Caco-2 (cell line): ENCODE data around the gene TSHR. TPM values are rescaled to one million over a fixed set of nuclear protein-coding genes. Genes with fewer than 3 reads are reported as not detected.

Source experiments
- BruUV-seq: library from RNA; stranded (reverse); fragments of 400-500 nt; replicated peaks from 2 replicates; lab custom pipeline; 2021; lab: Mats Ljungman, UMichigan
- CTCF ChIA-PET: fragments of 300-600 bp; sonication (Branson Sonifier 250); formaldehyde crosslinking; loops from one replicate; lab custom pipeline; 2022; ENCODE audit warnings: antibody characterized with exemption; lab: Charles Lee
- POLR2A ChIA-PET: fragments of 300-600 bp; sonication (Branson Sonifier 250); formaldehyde crosslinking; loops from one replicate; lab custom pipeline; 2022; ENCODE audit warnings: antibody characterized with exemption; lab: Charles Lee
- DNase-seq, 2 experiments: peaks; one replicate each; pipeline versions ENCODE4 v3.0.0 to v3.0.0-alpha.2; 2020 to 2022
- H3K27me3 ChIP-seq: replicated peaks from 2 replicates; pipeline ENCODE4 v1.6.0; 2011; ENCODE audit warnings: low read length; ENCODE audit not compliant: control insufficient read depth, insufficient read depth
- H3K36me3 ChIP-seq: 2 replicates; pipeline ENCODE4 v1.5.1; 2011; ENCODE audit warnings: low read length; ENCODE audit not compliant: control insufficient read depth, insufficient read depth
- H3K4me1 ChIP-seq: fragments of 250-450 bp; sonication (Bioruptor Pico); 2 replicates; pipeline ENCODE4 v1.5.1; 2020; ENCODE audit warnings: mild to moderate bottlenecking
- H3K4me3 ChIP-seq: 2 replicates; pipeline ENCODE4 v1.5.1; 2011; ENCODE audit warnings: low read depth, mild to moderate bottlenecking, control low read depth, low read length
- H3K9me3 ChIP-seq: fragments of 250-450 bp; sonication (Bioruptor Pico); 2 replicates; pipeline ENCODE4 v1.5.1; 2020; ENCODE audit warnings: mild to moderate bottlenecking, moderate library complexity
- H3K27ac Mint-ChIP-seq: one replicate; pipeline ENCODE4 v1.8.0; 2022; ENCODE audit warnings: mixed read lengths; ENCODE audit not compliant: unreplicated experiment
- H3K27me3 Mint-ChIP-seq: one replicate; pipeline ENCODE4 v1.8.0; 2022; ENCODE audit warnings: mixed read lengths; ENCODE audit not compliant: insufficient read depth, unreplicated experiment
- H3K36me3 Mint-ChIP-seq: one replicate; pipeline ENCODE4 v1.8.0; 2022; ENCODE audit warnings: mild to moderate bottlenecking, mixed read lengths; ENCODE audit not compliant: insufficient read depth, unreplicated experiment
- H3K4me1 Mint-ChIP-seq: one replicate; pipeline ENCODE4 v1.8.0; 2022; ENCODE audit warnings: low read depth, mixed read lengths; ENCODE audit not compliant: unreplicated experiment
- H3K4me3 Mint-ChIP-seq: one replicate; pipeline ENCODE4 v1.8.0; 2022; ENCODE audit warnings: mild to moderate bottlenecking, moderate library complexity, mixed read lengths; ENCODE audit not compliant: unreplicated experiment
- H3K9me3 Mint-ChIP-seq: one replicate; pipeline ENCODE4 v1.8.0; 2022; ENCODE audit warnings: mixed read lengths; ENCODE audit not compliant: unreplicated experiment
- intact Hi-C: fragments of 100-400 bp; cut with micrococcal nuclease; formaldehyde crosslinking; loops from one replicate; pipeline ENCODE4 v1.10.0; 2022; ENCODE audit not compliant: unreplicated experiment
- total RNA-seq: library from RNA; stranded (reverse); gene quantifications from 2 replicates; pipeline ENCODE4 v1.2.3, GENCODE V29; 2022
- TF ChIP-seq, protein P1 (sequence below), 2 experiments: fragments of 200-600 bp in 1 of 2; IDR thresholded peaks; 1 replicate in 1 of 2; 2 replicates in 1 of 2; pipeline versions ENCODE4 v1.5.1 to v1.8.0; 2011 to 2022; ENCODE audit warnings: antibody characterized with exemption in 1 of 2, control low read depth in 1 of 2, inconsistent platforms in 1 of 2, low read depth in 1 of 2, low read length in 1 of 2, mild to moderate bottlenecking in 1 of 2, moderate library complexity in 1 of 2; ENCODE audit not compliant: insufficient read depth in 1 of 2, severe bottlenecking in 1 of 2, unreplicated experiment in 1 of 2

The TSHR gene
- total RNA-seq, 1 experiment from 2014 or later = not detected

DNA sequence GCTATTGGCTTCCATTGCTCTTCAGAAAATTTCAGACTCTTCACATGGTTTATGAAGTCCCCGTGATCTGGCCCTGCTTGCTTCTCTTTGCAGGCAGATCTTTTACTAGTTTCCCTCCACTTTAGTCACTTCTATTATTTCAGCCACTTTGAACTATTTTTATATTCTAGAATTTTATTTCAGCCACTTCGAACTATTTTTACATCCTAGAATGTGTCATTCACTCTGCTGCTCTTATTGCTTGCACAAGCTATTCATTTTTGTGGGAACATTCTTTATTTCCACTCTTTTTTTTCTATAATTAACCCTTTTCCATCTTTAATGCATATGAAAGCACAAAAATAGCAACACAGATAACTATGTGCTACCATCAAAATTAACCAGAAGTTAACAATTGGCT is 24.5 kb downstream of the TSHR start:
- no peak overlapping the region for H3K27ac Mint-ChIP-seq
- Histone ChIP-seq H3K27me3 (no peaks in the 10 kb centered on the region; the same call in 1 of the 2 replicates), H3K4me1 (no peaks in the 10 kb centered on the region), H3K36me3 (no peaks in the 10 kb centered on the region), H3K9me3 (no peaks in the 10 kb centered on the region), H3K4me3 (no peak overlapping the region)
- H3K36me3 Mint-ChIP-seq = no peaks in the 10 kb centered on the region
- TF ChIP-seq, protein P1, sequence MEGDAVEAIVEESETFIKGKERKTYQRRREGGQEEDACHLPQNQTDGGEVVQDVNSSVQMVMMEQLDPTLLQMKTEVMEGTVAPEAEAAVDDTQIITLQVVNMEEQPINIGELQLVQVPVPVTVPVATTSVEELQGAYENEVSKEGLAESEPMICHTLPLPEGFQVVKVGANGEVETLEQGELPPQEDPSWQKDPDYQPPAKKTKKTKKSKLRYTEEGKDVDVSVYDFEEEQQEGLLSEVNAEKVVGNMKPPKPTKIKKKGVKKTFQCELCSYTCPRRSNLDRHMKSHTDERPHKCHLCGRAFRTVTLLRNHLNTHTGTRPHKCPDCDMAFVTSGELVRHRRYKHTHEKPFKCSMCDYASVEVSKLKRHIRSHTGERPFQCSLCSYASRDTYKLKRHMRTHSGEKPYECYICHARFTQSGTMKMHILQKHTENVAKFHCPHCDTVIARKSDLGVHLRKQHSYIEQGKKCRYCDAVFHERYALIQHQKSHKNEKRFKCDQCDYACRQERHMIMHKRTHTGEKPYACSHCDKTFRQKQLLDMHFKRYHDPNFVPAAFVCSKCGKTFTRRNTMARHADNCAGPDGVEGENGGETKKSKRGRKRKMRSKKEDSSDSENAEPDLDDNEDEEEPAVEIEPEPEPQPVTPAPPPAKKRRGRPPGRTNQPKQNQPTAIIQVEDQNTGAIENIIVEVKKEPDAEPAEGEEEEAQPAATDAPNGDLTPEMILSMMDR (IDR thresholded peaks at IDR 0.05; ENCODE audit: insufficient read depth in 1 of 2, low read depth in 1 of 2, low read length in 1 of 2, severe bottlenecking in 1 of 2, unreplicated experiment in 1 of 2) = no peak
- ChIA-PET POLR2A (no interaction called here), CTCF (no interaction called here)
- BruUV-seq = no TSS peak
- H3K9me3 Mint-ChIP-seq = no peaks in the 10 kb centered on the region
- H3K27me3 Mint-ChIP-seq = peaks cover 2% of the 10 kb centered on the region
- DNase-seq = no peak
- intact Hi-C loops = no loop called here
- no peak overlapping the region for H3K4me3 Mint-ChIP-seq
- H3K4me1 Mint-ChIP-seq = peaks cover 10% of the 10 kb centered on the region

- DNase-seq = no peak
- no peak overlapping the region for H3K4me3 ChIP-seq
- H3K4me1 ChIP-seq = no peaks in the 10 kb centered on the region
- Mint-ChIP-seq H3K4me3 (no peak overlapping the region), H3K27me3 (peaks cover 2% of the 10 kb centered on the region), H3K36me3 (no peaks in the 10 kb centered on the region), H3K27ac (no peak overlapping the region), H3K4me1 (peaks cover 9% of the 10 kb centered on the region), H3K9me3 (no peaks in the 10 kb centered on the region)
- no peaks in the 10 kb centered on the region; the same call in 1 of the 2 replicates for H3K27me3 ChIP-seq
- ChIA-PET CTCF (no interaction called here), POLR2A (no interaction called here)
- H3K9me3 ChIP-seq = no peaks in the 10 kb centered on the region
- TF ChIP-seq, protein P1 (IDR thresholded peaks at IDR 0.05; ENCODE audit: insufficient read depth in 1 of 2, low read depth in 1 of 2, low read length in 1 of 2, severe bottlenecking in 1 of 2, unreplicated experiment in 1 of 2) = no peak
- H3K36me3 ChIP-seq = no peaks in the 10 kb centered on the region
- BruUV-seq = no TSS peak
- intact Hi-C loops = no loop called here
Measured at GRCh38 chr14:80981156-80981555, 25.7 kb downstream of the TSHR start.

- CTCF ChIA-PET = no interaction called here
- Histone ChIP-seq H3K36me3 (no peaks in the 10 kb centered on the region), H3K4me1 (no peaks in the 10 kb centered on the region), H3K9me3 (no peaks in the 10 kb centered on the region), H3K4me3 (no peak overlapping the region), H3K27me3 (no peaks in the 10 kb centered on the region; the same call in 1 of the 2 replicates)
- no peaks in the 10 kb centered on the region for H3K36me3 Mint-ChIP-seq
- DNase-seq = no peak
- no TSS peak for BruUV-seq
- H3K27me3 Mint-ChIP-seq = peaks cover 2% of the 10 kb centered on the region
- H3K9me3 Mint-ChIP-seq = no peaks in the 10 kb centered on the region
- H3K4me1 Mint-ChIP-seq = peaks cover 4% of the 10 kb centered on the region
- TF ChIP-seq, protein P1 (IDR thresholded peaks at IDR 0.05; ENCODE audit: insufficient read depth in 1 of 2, low read depth in 1 of 2, low read length in 1 of 2, severe bottlenecking in 1 of 2, unreplicated experiment in 1 of 2) = no peak
- H3K4me3 Mint-ChIP-seq = no peak overlapping the region
- POLR2A ChIA-PET = no interaction called here
- intact Hi-C loops = no loop called here
- no peak overlapping the region for H3K27ac Mint-ChIP-seq
Measured at GRCh38 chr14:80981673-80982072, 26.3 kb downstream of the TSHR start.
